HT-29 (cell line): Measurements from ENCODE around the gene VIT. TPM values are rescaled to one million over a fixed set of nuclear protein-coding genes. Genes with fewer than 3 reads are reported as not detected.
A peak's percentile ranks its signal among the peaks of the same experiment; 100 is the strongest.

Experiments
- DNase-seq: peaks from one replicate; pipeline ENCODE4 v3.0.0-alpha.2; 2015; ENCODE audit warnings: low spot score
- total RNA-seq: library from RNA; depleted of rRNA; stranded (reverse); fragments of >200 nt; shearing (Covaris generic); gene quantifications from 2 replicates; pipeline ENCODE4 v1.2.3, GENCODE V29; 2014; rRNA removed

Gene VIT, protein sequence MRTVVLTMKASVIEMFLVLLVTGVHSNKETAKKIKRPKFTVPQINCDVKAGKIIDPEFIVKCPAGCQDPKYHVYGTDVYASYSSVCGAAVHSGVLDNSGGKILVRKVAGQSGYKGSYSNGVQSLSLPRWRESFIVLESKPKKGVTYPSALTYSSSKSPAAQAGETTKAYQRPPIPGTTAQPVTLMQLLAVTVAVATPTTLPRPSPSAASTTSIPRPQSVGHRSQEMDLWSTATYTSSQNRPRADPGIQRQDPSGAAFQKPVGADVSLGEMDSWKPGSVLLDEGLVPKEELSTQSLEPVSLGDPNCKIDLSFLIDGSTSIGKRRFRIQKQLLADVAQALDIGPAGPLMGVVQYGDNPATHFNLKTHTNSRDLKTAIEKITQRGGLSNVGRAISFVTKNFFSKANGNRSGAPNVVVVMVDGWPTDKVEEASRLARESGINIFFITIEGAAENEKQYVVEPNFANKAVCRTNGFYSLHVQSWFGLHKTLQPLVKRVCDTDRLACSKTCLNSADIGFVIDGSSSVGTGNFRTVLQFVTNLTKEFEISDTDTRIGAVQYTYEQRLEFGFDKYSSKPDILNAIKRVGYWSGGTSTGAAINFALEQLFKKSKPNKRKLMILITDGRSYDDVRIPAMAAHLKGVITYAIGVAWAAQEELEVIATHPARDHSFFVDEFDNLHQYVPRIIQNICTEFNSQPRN
- not detected in 2 replicates for total RNA-seq

DNA sequence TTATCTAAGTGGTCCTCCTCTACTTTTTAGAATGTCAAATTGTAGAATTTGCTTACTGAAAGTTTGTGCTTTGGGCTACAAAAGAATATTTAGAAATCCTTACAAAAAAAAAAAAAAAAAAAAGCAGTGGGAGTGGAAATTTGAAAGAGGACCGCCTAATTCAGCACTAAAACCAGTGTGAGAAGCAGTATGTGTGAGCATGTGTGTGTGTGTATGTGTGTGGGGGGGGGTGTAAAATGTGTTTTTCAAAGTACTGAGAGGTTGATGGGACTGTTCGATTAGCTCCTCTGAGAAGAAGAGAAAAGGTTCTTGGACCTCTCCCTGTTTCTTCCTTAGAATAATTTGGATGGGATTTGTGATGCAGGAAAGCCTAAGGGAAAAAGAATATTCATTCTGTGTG is at the start of gene VIT:
TSS of gene VIT (plus strand) at position 175 of the 400 bp plus-strand sequence. CDS start 19,664 bp downstream, outside the sequence.
- DNase-seq = no peak

DNA sequence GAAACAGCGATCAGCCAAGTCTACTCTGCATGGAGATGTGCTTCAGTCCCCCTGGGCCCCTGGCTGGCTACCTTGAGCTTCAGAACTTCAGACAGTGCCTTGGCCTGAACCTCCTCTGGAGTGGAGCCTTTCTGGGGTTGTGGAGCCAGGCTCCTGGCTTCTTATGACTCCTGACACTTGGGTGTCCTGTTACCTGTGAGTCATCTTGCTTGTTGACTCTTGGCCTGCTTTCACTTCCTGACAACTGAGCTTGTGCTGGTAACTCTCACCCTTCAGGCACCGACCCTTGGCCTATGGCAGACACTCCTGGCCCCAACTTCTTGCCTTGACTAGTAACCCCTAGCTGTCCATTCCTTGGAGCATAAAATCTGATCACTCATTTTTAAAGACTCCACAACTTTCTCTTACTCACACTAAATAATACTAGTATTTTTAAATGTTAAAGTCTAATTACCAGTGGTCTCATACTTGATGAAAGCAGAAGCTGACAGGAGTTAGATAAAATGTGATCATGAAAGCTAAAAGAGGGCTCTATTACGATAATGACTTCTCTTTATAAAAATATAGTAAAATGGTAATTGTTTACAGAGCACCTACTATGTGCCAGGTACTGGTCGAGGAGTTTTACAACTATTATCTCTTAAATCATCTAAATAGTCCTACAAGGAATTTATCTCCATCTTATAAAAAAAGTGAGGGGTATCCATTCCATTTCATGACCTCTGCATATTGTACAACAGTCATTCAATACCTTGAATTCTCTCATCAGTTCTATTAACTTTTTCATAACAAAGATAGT is 46.3 kb upstream of the VIT start:
- peak; percentile 84 for DNase-seq

DNA sequence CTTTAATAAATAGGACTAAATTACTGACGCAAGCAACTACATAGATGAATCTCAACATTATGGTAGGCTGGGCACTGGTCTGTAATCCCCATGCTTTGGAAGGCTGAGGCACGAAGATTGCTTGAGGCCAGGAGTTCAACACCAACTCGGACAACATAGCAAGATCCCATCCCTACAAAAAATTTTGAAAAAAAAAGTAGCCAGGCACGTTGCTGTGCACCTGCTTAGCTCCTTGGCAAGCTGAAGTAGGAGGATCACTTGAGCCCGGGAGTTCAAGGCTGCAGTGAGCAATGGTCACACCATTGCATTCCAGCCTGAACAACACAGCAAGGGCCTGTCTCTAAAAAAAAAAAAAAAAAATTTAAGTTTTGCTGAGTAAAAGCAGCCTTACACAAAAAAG is 43.4 kb upstream of the VIT start:
- DNase-seq = no peak

DNA sequence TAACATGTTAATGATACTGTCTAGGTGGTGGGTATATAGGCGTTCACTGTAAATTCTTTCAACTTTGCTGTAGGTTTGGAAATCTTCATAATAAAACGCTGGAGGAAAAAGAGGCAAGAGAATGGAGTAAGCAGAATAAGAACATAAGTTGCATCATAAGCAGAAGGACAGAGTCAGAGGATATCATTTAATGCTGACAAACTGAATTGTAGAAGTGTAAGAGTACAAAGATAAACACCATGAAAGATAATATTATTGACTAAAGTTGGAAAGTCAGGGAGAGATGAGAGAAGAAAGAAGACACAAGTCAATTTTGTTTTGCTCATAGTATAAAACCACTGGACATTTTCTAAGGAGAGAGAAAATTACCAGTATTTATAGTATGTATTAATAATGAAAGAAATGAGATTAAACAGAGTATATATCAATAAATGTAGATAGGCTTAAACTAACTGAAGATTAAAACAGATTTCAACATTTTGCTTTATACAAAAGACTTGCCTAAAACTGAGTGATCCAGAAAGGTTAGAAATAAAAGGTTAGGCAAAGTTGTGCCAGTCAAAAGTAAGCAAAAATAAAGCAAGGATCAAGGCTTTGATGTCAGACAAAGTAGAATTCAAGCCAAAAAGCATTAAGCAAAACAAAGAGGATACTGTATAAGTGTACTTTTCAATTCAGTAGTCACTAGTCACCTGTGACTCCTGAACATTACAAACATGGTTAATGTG is 42.4 kb upstream of the VIT start:
- no peak for DNase-seq

DNA sequence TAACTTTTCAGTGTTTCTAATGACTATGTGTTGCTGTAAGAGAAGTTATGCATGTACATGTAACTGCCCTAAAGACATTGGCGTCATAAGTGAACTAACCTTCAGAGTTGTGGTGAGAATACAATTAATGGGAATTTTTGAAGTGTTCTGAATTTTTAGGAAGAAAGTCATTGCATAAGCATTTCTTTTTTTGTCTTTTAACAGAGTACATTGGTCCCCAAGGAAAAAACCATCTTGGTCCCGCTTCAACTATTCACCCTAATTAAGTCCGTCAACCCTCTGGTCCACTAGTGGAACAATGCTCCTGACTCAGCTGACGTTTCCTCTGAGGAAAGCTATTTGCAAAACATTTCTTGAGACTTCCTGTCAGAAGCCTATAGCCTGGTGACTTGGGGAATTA is 41.1 kb upstream of the VIT start:
- DNase-seq = no peak

DNA sequence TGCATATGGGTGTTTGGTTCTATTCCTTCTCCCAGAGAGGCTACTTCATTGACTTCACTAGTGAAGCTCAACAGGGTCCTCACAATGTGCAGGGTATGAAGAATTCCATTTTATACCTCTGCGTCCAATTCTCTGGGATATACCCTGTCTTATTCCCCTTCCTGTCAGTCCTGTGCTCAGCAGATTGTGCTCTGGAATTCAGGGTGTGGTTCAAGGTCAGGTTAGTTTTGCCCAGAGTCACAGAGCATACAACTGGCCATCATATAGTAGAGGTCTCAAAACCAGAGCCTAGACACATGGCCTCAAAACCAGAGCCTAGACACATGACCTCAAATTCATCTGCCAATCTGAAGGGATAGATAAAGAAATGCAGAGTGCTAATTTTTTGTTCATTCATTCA is 38.8 kb upstream of the VIT start:
- no peak for DNase-seq

DNA sequence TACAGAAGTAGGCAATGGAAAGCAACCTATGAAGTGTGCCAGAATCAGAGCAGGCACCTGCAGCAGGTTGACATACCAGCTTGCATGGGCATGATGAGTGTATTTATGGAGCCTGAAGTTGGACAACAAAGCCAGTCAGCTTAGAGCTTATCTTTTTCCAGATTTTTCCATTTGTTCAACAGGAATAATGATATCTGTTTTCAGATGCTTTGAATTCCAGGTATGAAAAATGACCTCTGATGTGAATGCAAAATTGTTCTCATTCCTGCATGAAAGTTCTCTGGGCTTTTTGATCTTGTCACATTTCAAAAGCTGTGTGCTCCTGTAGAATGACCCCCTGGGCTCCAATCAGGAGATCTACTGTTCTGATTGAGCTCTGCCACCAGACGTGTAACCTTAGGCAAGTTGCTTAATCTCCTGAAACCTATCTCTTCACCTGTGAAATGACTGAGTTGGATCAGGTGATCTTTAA is 38.2 kb upstream of the VIT start:
- DNase-seq = no peak

DNA sequence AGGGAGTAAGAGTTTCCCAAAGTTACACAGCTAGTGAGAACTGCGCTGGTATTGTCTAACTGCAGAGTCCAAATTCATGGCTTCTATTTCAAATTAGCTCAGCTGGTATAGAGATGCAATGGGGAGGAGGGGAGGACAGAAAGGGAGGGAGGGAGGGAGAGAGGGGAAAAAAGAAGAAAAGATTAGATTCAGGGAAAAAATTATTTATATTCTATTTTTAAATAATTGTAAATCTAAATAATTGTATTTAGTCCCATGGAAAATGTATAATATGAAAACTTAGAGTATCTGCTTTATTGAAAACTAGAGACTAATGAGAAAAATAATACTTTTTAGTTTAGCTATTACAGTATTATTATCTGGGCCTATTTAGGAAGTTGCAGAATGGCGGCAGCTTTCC is 37.3 kb upstream of the VIT start:
- DNase-seq = no peak

DNA sequence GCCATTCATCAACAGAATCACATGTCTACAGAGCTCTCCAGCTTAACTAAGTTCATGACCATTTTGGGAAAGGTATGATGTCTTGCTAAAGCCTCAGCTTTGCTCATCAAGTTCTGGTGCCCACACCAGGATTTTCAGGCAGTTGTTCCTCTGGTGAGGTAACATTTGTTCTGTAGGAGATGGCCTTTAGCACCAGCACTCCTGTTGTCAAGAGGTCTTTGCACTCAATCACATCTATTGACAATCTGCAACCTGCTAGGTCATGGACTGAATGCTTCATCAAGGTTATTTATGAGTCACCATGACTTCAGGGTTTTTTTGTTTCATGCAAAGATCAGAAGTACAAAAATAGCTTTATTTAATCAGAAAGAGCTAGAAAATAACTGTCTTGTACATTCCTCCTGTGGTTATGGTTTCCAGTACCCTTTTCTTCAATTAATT is 36.6 kb upstream of the VIT start:
- DNase-seq = no peak

DNA sequence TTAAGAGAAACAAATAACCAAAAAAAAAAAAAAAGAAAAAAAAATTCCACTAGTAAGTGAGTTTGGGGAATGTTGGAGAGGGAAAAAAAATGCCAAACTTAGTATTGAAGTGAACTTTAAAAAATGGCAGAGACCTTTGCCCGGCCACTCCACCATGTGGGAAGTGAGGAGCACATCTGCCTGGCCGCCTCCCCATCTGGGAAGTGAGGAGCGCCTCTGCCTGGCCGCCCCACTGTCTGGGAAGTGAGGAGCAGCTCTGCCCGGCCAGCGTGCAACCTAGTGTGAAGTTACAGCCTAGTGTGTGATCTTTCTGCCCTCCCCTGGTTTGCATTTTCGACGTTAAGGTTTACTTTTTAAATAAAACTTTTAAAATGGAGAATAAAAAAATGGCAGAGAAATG is 33.9 kb upstream of the VIT start:
- DNase-seq = no peak

DNA sequence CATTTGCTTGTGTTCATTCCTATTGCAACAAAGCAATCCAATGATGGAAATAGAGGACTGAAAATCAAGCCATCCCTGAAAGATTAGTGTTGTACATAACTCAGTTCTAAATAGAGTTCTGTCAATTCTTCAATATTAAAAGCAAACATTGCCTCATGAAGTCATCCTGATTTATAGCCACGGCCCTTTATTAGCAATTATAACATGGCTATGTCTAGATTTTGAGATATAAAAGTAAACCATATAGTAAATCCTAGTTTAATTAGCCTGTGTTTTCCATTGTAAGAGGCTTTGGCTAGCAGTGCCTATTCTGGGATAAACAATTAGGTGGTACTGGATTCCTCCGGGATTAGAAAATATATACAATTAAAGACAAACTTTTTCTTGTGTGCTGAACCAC is 33.2 kb upstream of the VIT start:
- no peak for DNase-seq

DNA sequence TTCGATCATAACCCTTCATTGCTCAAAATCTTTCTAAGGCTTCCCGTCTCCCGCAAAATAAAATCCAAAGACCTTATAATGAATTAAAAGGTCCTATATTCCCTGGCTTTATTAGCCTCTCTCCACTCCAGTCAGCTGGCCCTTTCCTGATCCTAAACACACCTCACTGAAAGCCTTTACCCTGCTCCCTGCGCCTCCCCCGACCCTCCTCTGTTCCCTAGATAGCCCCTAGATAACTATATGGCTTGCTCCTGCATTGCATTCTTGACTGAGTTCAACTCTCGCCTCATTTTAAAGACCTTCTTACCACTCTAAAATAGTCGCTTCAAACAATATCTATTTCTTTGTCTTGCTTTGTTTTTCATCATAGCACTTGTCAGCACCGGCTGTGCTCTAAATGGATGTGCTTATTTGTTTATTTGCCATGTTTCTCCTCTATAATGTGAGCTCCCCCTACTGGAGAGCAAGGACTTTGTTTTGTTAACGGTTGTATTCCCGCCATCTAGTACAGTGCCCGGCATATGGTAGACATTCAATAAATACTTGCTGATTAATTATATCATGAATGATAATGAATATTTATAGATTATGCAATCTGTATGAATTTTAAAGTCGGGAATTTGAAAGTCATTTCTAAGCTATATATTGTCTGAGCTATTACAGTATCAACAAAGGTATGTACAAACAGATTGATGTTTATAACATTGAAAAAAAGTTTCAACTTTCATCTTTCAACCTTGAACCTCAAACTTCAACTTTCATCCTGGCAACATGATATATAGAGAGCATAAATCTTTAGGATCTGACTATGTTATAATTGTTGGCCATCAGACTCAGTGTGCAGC is 32.4 kb upstream of the VIT start:
- peak; percentile 67 for DNase-seq

DNA sequence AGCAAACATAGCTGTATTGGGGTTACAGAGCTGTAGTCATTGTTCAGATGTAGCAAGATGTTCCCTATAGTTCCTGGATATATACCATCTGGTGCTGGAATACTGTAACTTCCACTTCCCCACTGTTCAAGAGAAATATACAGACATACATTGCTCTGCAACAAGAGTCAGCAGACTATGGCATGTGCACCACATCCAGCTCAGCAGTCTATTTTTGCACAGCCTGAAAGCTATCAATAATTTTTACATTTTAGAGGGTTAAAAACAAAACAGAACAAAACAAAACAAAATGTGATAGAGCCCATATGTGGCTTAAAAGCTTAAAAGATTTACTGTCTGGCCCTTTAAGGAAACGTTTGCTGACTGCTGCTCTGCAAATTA is 31.8 kb upstream of the VIT start:
- no peak for DNase-seq

DNA sequence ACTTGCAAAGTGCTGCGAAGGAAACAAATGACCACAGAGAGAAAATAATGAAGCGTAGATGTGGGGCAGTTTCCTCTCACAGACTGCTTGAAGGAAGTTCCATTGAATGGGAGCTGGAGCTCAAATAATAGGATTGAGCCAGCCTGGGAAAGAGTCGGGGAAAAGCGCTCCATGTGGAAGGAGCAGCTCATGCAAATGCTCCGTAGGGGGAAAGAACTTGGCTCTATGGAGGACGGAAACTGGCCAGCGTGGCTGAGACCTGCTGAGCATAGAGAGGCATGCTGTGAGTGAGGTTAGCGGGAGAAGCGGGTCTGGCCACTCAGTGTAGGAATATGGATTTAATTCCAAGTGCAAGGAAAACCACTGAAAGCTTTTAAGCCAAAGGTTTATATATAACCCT is 28.6 kb upstream of the VIT start:
- DNase-seq = no peak

DNA sequence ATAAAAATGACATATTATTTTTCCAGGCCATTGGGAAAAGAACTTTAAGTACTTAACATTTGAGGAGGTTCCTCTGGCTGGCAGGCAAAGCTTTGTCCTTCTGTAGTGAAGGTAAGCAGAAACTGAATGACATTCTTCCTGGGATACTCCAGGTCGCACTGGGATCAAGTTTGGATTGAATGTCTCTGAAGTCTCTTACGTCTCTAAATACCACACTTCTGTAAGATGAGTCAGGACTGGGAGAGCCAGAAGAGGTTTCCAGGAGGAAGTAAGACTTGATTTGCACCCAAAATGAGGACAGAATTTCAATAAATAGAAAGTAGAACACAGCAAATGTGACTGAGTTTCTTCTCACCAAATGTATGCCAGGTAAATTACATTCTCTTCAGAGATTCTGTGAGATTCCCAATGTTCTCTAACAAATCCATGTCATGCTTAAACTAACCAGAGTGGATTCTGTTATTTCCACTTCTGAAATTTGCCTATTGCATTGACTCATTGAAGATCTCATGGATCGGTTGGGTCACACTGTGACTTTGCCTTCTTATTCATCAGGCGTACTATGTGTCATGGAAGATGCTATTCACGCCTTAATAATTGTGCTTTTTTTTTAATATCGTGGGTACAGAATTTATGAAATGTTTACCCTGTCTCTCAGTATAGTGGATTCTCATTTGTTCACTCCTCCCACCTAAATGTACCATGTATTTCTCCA is 25.5 kb upstream of the VIT start:
- DNase-seq = no peak

DNA sequence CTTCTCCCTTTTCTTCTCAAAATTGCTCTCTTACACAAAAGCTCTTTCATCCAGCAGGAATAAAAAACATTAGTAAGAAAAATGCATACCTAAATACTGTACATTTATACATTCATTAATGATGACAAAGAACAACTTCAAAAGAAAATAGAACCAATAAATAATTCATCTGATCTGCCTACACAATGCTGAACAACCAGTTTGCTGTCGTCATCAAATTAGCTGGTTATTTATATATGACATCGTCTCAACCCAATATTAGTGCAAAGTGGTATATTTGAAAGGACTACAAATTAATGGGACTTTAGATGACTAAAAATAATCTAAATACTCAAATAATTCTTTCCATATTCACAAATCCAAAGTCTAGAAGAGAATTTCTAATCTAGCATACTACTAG is 24.8 kb upstream of the VIT start:
- DNase-seq = no peak

DNA sequence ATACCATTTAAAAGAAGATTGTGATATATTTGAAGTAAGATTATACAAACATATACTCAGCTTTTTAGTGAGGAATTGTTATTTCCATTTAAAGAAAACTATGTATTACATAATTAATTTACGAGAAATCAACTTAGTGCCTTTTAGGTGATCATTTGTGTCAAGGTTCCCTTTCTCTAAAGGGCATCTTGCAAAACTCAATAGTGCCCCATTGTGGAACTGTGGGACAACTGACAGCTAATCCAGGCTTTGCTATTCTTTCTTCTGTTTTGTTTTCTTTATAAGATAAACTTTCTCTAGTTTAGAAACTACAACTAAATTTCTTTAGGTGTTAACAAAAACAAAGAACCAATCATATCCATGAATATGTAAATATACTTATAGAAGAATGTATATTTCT is 24.3 kb upstream of the VIT start:
- DNase-seq = peak; percentile 49

DNA sequence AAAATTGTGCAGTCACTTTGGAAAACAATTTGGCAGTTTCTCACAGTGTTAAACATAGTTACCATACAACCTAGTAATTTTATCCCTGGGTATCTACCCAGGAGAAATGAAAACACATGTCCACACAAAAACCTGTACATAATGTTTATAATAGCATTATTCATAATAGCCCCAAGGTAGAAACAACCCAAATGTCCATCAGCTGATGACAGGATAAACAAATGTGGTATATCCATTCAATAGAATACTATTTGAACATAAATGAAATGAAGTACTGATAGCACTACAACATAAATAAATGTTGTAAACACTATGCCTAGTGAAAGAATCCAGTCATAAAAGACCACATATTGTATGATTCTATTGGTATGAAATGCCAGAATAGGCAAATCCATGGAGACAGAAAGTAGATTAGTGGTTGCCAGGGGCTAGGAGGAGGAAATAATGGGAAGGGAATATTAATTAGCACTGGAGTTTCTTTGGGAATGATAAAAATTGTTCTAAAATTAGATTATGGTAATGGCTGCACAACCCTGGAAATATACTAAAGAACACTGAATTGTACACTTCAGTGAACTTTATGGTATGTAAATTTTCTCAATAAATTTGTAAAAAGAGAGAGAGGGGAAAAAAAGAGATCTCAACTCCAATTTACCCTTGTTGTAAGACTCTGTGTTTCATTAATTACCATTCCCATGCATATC is 20.8 kb upstream of the VIT start:
- no peak for DNase-seq

DNA sequence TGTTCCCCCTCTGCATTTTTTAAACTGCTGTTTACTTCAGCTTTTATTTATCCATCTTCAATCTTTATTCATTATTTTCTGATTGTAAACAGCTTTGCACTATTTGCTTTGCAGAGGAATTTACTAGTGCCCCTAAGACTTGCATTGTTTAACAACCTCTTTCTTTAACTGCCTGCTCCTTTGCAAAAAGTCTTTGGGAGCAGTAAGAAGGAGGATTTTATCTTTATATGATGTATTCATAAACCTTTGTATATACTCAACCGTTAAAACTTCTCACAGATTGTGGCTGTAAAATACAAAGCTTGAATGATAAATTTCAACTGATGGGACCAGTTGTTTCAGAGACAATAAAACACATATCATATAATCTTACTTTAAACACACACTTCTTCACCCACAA is 20.1 kb upstream of the VIT start:
- DNase-seq = no peak
